T-helper 1 cell treated with Interleukin-12 subunit alpha and Interleukin-12 subunit beta and Interleukin-4 antibody, amounts not matched to agents 30 ng/mL and 1 ng/mL, for 36 hours (primary cell): ENCODE data around the gene GPSM3. TPM values are rescaled to one million over a fixed set of nuclear protein-coding genes. Genes with fewer than 3 reads are reported as not detected.
"Not testable (repeated sequence)": the region's sequence is repeated elsewhere in the genome, so short reads cannot be mapped to it uniquely, and the experiment has no call there.

Experiments used
- intact Hi-C: fragments of 100-400 bp; cut with micrococcal nuclease; formaldehyde crosslinking; loops from one replicate; pipeline ENCODE4 v1.15.1; 2024
- total RNA-seq: library from RNA; stranded (reverse); gene quantifications from 2 replicates; pipeline ENCODE4 v1.2.3, GENCODE V29; 2022

GPSM3 gene
- 264 and 265 TPM in 2 replicates for total RNA-seq

GRCh38 chr6:32192608-32193039 lies at the start of gene GPSM3:
Gene GPSM3, minus strand, starts transcription at chr6:32192643. Its CDS starts 130 bp downstream, at chr6:32192513.
- intact Hi-C loops = loop anchor here (1.0 to 10.0 kb wide), 7 partner anchors 73 to 1548 kb away; partner anchors contain the start of genes B3GALT4, C6orf136, CLIC1 and EHMT2

GRCh38 chr6:32240686-32241085 lies 48.2 kb upstream of the GPSM3 start:
- intact Hi-C loops = loop anchor here (1.0 to 10.0 kb wide), 2 partner anchors 45 to 464 kb away; no protein-coding TSS in a partner anchor

- intact Hi-C loops = no loop called here
Observed at GRCh38 chr6:32239462-32239861, 47.0 kb upstream of the GPSM3 start.

- intact Hi-C loops = no loop called here
Observed at GRCh38 chr6:32234934-32235333, 42.5 kb upstream of the GPSM3 start.

GRCh38 chr6:32226434-32226833 lies 34.0 kb upstream of the GPSM3 start:
- intact Hi-C loops = no loop called here

- intact Hi-C loops = no loop called here
Observed at GRCh38 chr6:32224696-32225095, 32.3 kb upstream of the GPSM3 start.

- intact Hi-C loops = no loop called here
Observed at GRCh38 chr6:32223258-32224235, 31.1 kb upstream of the GPSM3 start, which contains the start of gene NOTCH4. Gene NOTCH4, minus strand, starts transcription at chr6:32224067. Its CDS starts 139 bp downstream, at chr6:32223928.

- intact Hi-C loops = no loop called here
Observed at GRCh38 chr6:32222333-32223230, 30.1 kb upstream of the GPSM3 start.

GRCh38 chr6:32220021-32220420 lies 27.6 kb upstream of the GPSM3 start:
- intact Hi-C loops = no loop called here

- intact Hi-C loops = no loop called here
Observed at GRCh38 chr6:32218167-32218566, 25.7 kb upstream of the GPSM3 start.

GRCh38 chr6:32216998-32217397 lies 24.6 kb upstream of the GPSM3 start:
- intact Hi-C loops = no loop called here

GRCh38 chr6:32216285-32216684 lies 23.8 kb upstream of the GPSM3 start:
- intact Hi-C loops = no loop called here

- intact Hi-C loops = no loop called here
Observed at GRCh38 chr6:32215617-32216016, 23.2 kb upstream of the GPSM3 start.

- intact Hi-C loops = no loop called here
Observed at GRCh38 chr6:32214126-32214525, 21.7 kb upstream of the GPSM3 start.

GRCh38 chr6:32213649-32214048 lies 21.2 kb upstream of the GPSM3 start:
- intact Hi-C loops = no loop called here

GRCh38 chr6:32212076-32212760 lies 19.8 kb upstream of the GPSM3 start:
- intact Hi-C loops = no loop called here

GRCh38 chr6:32211432-32211831 lies 19.0 kb upstream of the GPSM3 start:
- intact Hi-C loops = not testable (repeated sequence)

- intact Hi-C loops = no loop called here
Observed at GRCh38 chr6:32210191-32210601, 17.8 kb upstream of the GPSM3 start.

- intact Hi-C loops = no loop called here
Observed at GRCh38 chr6:32208996-32209395, 16.6 kb upstream of the GPSM3 start.

- intact Hi-C loops = no loop called here
Observed at GRCh38 chr6:32204268-32204715, 11.8 kb upstream of the GPSM3 start.
